ENCODE results near the gene KMO. TPM values are rescaled to one million over a fixed set of nuclear protein-coding genes. Genes with fewer than 3 reads are reported as not detected.

KMO gene
- total and polyA plus RNA-seq, 2 of the 8 experiments (the other 6 are each of a cell fraction or from before 2014, with no cell fraction given): not detected

- no peaks in the 10 kb centered on the region for H3K79me1 ChIP-seq (ENCODE audit: low read depth, low read length)
- no peak overlapping the region for H2BK12ac ChIP-seq (ENCODE audit: low read depth, low read length)
- no peak overlapping the region for H3K14ac ChIP-seq (ENCODE audit: insufficient read length)
- 0 out of 4 replicates have a peak, but pooled peaks cover 0 to 2% of the 10 kb centered on the region in 2 experiments for H3K9me3 ChIP-seq (ENCODE audit: insufficient read depth in 2 of 2, low read depth in 1 of 2, low read length in 1 of 2)
- no peak overlapping the region for H3K23ac ChIP-seq (ENCODE audit: insufficient read length)
- CTCF ChIA-PET (ENCODE audit: partially characterized antibody): no interaction called here
- H2BK5ac ChIP-seq (ENCODE audit: low read depth, low read length): no peak overlapping the region
- FAIRE-seq: no peak
- no peak overlapping the region for H3K4ac ChIP-seq (replicated peaks; ENCODE audit: insufficient read length, low read depth, low read length)
- H3K56ac ChIP-seq (replicated peaks; ENCODE audit: insufficient read length, low read depth, low read length): no peak overlapping the region
- H3K18ac ChIP-seq (ENCODE audit: extremely low read depth, low read length): no peak overlapping the region
- H3K4me1 ChIP-seq (replicated peaks in 1 of 4; ENCODE audit: control insufficient read depth in 3 of 4, insufficient read depth in 4 of 4, low read length in 3 of 4): no peaks in the 10 kb centered on the region
- H4K8ac ChIP-seq (ENCODE audit: extremely low read depth, insufficient read depth, low read length): no peak overlapping the region
- H4K5ac ChIP-seq (ENCODE audit: insufficient read length, low read depth, low read length): no peak overlapping the region
- H2BK15ac ChIP-seq (ENCODE audit: low read length): no peak overlapping the region
- no peak overlapping the region for H2BK20ac ChIP-seq (ENCODE audit: low read length)
- no peak overlapping the region for H3K9ac ChIP-seq (replicated peaks in 1 of 4; ENCODE audit: extremely low read depth in 1 of 4, low read depth in 3 of 4, low read length in 3 of 4)
- no peak overlapping the region for H3K27ac ChIP-seq (ENCODE audit: low read depth, low read length)
- no peak overlapping the region for H3K4me2 ChIP-seq (ENCODE audit: insufficient read depth in 1 of 2, low read depth in 2 of 2, low read length in 2 of 2)
- no peaks in the 10 kb centered on the region for H3K23me2 ChIP-seq (ENCODE audit: low read depth, low read length)
- TF ChIP-seq CBX8 (IDR thresholded peaks at IDR 0.05; ENCODE audit: borderline replicate concordance, low read depth, low read length) (no peak), TCF12 (IDR thresholded peaks at IDR 0.05; ENCODE audit: low read depth, low read length) (no peak), MAX (IDR thresholded peaks at IDR 0.05) (no peak), FOSL1 (IDR thresholded peaks at IDR 0.05; ENCODE audit: insufficient read depth, low read depth, low read length) (no peak), ZNF274 (IDR thresholded peaks at IDR 0.05; ENCODE audit: borderline replicate concordance, extremely low read depth, low read length) (no peak), NRF1 (IDR thresholded peaks at IDR 0.05; ENCODE audit: low read depth, low read length) (no peak), EGR1 (IDR thresholded peaks at IDR 0.05; ENCODE audit: borderline replicate concordance, low read depth, low read length) (no peak), SP2 (IDR thresholded peaks at IDR 0.05; ENCODE audit: low read length) (no peak), BACH1 (IDR thresholded peaks at IDR 0.05; ENCODE audit: low read length) (no peak), CREB1 (IDR thresholded peaks at IDR 0.05) (no peak), JUN (IDR thresholded peaks at IDR 0.05; ENCODE audit: low read depth, low read length) (no peak), RNF2 (IDR thresholded peaks at IDR 0.05; ENCODE audit: borderline replicate concordance, low read depth, low read length, missing control alignments, poor library complexity, severe bottlenecking) (no peak)
- POLR2A ChIA-PET (ENCODE audit: partially characterized antibody): no interaction called here
- no peak overlapping the region for H3K4me3 ChIP-seq (ENCODE audit: extremely low read depth in 1 of 4, insufficient read depth in 2 of 4, low read depth in 3 of 4, low read length in 4 of 4)
- H4K91ac ChIP-seq (replicated peaks; ENCODE audit: insufficient read length, low read length): no peak overlapping the region
- H2AFZ ChIP-seq (ENCODE audit: low read length): no peak overlapping the region
- no peaks in the 10 kb centered on the region for H3K79me2 ChIP-seq (ENCODE audit: control insufficient read depth in 1 of 2, insufficient read depth in 2 of 2, low read length in 2 of 2)
- no peak overlapping the region for H2AK5ac ChIP-seq (ENCODE audit: low read depth, low read length)
- no peak overlapping the region for H2BK120ac ChIP-seq (replicated peaks; ENCODE audit: low read depth, low read length)
- H4K20me1 ChIP-seq (replicated peaks in 1 of 2; ENCODE audit: control insufficient read depth in 1 of 2, insufficient read depth in 2 of 2, low read length in 2 of 2): no peaks in the 10 kb centered on the region
- H3K27me3 ChIP-seq (replicated peaks in 1 of 4; ENCODE audit: control insufficient read depth in 3 of 4, extremely low read depth in 1 of 4, insufficient read depth in 3 of 4, low read length in 3 of 4): no peaks in the 10 kb centered on the region
- no peak for DNase-seq (ENCODE audit: low read depth in 1 of 2, low spot score in 2 of 2)
- H3K36me3 ChIP-seq (ENCODE audit: control insufficient read depth in 2 of 4, insufficient read depth in 4 of 4, low read length in 3 of 4): no peaks in the 10 kb centered on the region
These were observed 42.0 kb downstream of the KMO start for GRCh38 chr1:241574154-241574553.
